GM21367 (cell line): Measurements from ENCODE around the gene NCAN.
"Not testable (repeated sequence)": the region's sequence is repeated elsewhere in the genome, so short reads cannot be mapped to it uniquely, and the experiment has no call there.

Experiments
- ATAC-seq: cut with Tn5 transposase; IDR thresholded peaks from one replicate; pipeline ENCODE4 v1.9.1; 2021; ENCODE audit not compliant: unreplicated experiment

NCAN gene

GRCh38 chr19:19192910-19193423, 18.8 kb upstream of the NCAN start:
- no peak for ATAC-seq

DNA sequence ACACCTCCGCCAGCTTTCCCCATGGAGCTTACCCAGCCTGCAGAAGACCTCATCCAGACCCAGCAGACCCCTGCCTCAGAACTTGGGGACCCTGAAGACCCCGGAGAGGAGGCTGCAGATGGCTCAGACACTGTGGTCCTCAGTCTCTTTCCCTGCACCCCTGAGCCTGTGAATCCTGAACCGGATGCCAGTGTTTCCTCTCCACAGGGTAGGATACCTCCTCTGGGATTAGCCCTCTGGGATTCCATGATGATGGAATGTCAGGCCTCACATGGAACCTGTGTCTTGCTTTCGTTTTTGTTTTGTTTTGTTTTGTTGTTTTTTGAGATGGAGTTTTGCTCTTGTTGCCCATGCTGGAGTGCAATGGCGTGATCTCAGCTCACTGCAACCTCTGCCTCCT, 17.8 kb upstream of the NCAN start:
- ATAC-seq: no peak

GRCh38 chr19:19201697-19202630, 9.8 kb upstream of the NCAN start:
- ATAC-seq: no peak

DNA sequence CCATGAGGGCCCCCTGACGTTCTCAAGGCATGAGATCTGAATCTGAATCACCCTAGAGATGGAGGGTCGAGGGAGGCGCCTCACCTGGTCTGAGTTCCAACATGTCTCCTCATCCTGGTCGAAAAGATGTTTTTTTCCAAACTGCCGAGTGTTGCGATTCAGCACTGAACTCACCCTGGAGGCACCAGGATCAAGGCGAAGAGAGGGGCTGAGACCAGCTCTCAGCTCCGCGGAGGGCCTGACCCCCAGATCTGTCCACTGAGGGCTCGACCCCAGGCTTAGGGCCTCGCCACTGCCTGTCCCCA, 9.1 kb upstream of the NCAN start:
- ATAC-seq: no peak

- ATAC-seq: peak; percentile 48
Observed at GRCh38 chr19:19203012-19203856, 8.5 kb upstream of the NCAN start, which contains the start of gene NR2C2AP. Gene NR2C2AP, minus strand, starts transcription at chr19:19203414. Its CDS starts 354 bp downstream, at chr19:19203060.

- ATAC-seq: no peak
Observed at GRCh38 chr19:19204181-19204580, 7.6 kb upstream of the NCAN start.

GRCh38 chr19:19205416-19206410, 6.0 kb upstream of the NCAN start:
- ATAC-seq: no peak

- no peak for ATAC-seq
Observed at GRCh38 chr19:19206938-19207337, 4.8 kb upstream of the NCAN start.

DNA sequence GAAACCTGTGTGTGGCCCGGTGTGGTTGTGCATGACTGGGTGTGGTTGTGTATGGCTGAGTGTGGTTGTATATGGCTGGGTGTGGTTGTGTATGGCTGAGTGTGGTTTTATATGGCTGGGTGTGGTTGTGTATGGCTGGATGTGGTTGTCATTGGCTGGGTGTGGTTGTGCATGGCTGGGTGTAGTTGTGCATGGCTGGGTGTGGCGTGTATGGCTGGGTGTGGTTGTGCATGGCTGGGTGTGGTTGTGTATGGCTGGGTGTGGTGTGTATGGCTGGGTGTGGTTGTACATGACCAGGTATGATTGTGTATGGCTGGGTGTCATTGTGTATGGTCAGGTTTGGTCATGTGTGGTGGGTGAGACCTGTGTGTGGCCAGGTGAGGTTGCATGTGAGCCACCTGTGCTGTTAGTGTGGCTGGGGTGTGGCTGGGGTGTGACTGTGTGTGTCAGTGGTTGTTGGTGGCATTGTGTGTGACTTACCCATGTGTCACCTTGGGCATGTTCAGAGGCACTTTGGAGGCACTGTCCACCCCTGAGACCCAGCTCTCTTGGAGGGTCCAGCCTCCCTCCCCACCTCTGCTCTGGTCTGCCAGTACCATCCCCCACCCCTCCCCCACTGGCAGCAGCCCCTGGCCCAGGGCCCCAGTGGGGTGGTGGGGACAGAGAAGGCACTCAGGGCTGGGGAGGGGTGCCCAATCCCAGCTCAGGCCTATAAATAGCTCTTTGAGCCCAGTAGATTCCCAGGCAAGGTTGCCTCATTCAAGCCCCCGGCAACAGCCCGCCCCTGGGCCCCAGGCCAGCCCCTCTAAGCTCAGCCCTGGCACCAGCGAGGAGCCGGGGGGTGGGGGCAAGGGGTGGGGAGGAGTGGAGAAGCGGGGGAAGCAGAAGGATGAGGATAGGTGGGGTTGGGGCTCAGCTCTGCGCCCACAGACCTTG, 3.9 kb upstream of the NCAN start:
- ATAC-seq: no peak

DNA sequence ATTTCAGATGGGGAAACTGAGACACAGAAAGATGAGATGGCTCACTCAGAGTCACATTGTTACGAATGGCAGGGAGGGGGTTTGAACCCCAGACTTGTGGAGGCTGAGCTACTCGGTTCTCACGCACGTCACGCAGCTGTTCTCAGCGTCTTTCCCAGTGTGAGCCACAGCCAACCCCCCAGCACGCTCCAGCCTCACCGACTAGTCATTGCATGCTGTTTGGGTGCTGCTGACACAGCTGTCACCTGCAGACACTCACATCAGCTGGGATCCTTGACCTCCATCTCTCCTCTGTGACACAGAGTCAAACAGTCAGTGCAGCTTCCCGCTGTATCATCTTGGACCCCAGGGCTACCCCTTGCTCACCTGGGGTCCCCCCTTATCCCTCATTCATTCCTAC, 2.4 kb upstream of the NCAN start:
- no peak for ATAC-seq

- no peak for ATAC-seq
Observed at GRCh38 chr19:19212916-19213315, 1.2 kb downstream of the NCAN start.

- no peak for ATAC-seq
Observed at GRCh38 chr19:19213426-19214158, 1.8 kb downstream of the NCAN start.

DNA sequence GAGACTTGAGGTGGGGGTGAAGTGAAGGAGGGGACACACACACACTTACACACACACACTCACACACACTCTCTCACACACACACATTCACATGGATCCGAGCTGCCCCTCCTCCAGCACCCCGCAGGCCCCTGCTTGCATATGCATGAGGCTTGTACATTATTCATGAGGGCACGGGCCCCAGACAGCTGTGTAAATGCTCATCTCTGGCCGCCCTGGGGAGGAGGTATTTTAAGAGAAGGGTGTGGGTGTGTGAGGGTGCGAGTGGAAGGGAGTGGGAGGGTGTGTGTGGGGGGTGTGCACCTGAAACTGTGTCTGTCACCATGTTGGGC, 2.4 kb downstream of the NCAN start:
- ATAC-seq: no peak

GRCh38 chr19:19214892-19215291, 3.1 kb downstream of the NCAN start:
- no peak for ATAC-seq

- no peak for ATAC-seq
Observed at GRCh38 chr19:19215792-19216191, 4.0 kb downstream of the NCAN start.

- no peak for ATAC-seq
Observed at GRCh38 chr19:19217099-19217498, 5.3 kb downstream of the NCAN start.

DNA sequence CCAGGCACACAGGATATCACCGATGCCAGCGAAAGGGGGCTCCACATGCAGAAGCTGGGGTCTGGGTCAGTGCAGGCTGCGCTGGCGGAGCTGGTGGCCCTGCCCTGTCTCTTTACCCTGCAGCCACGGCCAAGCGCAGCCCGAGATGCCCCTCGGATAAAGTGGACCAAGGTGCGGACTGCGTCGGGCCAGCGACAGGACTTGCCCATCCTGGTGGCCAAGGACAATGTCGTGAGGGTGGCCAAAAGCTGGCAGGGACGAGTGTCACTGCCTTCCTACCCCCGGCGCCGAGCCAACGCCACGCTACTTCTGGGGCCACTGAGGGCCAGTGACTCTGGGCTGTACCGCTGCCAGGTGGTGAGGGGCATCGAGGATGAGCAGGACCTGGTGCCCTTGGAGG, 7.2 kb downstream of the NCAN start:
- no peak for ATAC-seq

- ATAC-seq: not testable (repeated sequence)
Observed at GRCh38 chr19:19221000-19221399, 9.2 kb downstream of the NCAN start.

DNA sequence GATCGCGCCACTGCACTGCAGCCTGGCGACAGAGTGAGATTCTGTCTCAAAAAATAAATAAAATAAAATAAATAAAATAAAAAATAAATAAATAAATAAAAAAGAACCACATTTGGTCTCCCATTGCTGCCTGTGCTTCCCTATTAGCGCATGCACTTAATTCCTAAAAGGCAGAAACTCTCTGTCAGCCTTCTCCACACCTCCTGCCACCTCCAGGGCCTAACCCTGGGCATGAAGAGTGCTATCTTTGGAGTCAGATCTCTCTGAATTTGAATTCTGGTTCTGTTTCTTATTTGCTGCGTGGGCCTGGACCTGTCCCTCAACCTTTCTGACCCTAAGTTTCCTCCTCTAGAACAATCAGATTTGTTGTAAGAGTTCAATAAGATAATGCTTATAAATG, 11.3 kb downstream of the NCAN start:
- no peak for ATAC-seq
